ENCODE data around the gene ZNF622.
"Not testable (repeated sequence)": the region's sequence is repeated elsewhere in the genome, so short reads cannot be mapped to it uniquely, and the experiment has no call there.

Gene ZNF622

DNA sequence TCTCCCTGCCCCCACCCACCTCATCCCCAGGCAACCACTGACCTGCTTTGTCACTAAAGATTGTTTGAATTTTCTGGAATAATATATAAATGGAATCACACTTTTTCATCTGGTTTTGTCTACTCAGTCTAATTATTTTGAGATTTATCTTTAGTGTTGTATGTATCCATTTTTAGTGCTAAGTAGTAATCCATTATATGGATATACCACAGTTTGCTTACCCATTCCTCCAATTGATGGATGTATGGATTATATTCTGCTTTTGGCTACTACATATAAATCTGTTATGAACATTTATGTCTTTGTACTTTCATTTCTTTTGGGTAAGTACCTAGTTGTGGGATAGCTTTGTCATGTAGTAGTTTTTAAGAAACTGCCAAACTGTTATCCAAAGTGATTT lies 14.5 kb upstream of the ZNF622 start:
- Histone ChIP-seq H3K9ac (ENCODE audit: low read length) (no peak overlapping the region), H3K36me3 (ENCODE audit: control insufficient read depth, insufficient read depth, low read length) (no peaks in the 10 kb centered on the region), H3K4me3 (ENCODE audit: low read depth, low read length) (no peak overlapping the region), H3K4me1 (ENCODE audit: control insufficient read depth, insufficient read depth, low read length) (no peaks in the 10 kb centered on the region), H3K9me3 (ENCODE audit: control insufficient read depth, insufficient read depth, low read depth, low read length) (no peaks in the 10 kb centered on the region; the same call in 1 of the 2 replicates), H3K27me3 (ENCODE audit: control insufficient read depth, insufficient read depth, low read length) (no peaks in the 10 kb centered on the region), H3K27ac (ENCODE audit: low read depth, low read length) (no peak overlapping the region)

DNA sequence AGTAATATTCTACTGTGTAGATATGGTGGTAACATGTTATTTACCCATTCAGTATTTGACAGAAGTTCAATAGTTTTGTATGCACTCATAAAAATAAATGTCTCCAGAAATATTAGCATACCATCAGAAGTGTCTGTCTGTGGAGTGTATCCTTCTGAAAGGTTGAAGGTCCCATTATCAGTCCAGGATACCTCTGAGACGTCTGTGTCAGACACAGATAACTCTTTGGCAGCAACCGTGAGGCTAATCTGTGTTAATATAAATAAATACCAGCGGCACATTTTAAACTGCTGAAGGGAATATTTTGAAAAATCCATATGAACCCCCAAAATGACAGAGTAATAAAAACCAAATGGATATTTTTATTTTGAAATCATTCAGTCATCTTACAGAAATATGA lies 11.9 kb upstream of the ZNF622 start:
- Histone ChIP-seq H3K9ac (ENCODE audit: low read length) (no peak overlapping the region), H3K4me3 (ENCODE audit: low read depth, low read length) (no peak overlapping the region), H3K36me3 (ENCODE audit: control insufficient read depth, insufficient read depth, low read length) (no peaks in the 10 kb centered on the region), H3K9me3 (ENCODE audit: control insufficient read depth, insufficient read depth, low read depth, low read length) (no peaks in the 10 kb centered on the region; the same call in 1 of the 2 replicates), H3K27ac (ENCODE audit: low read depth, low read length) (no peak overlapping the region), H3K4me1 (ENCODE audit: control insufficient read depth, insufficient read depth, low read length) (no peaks in the 10 kb centered on the region), H3K27me3 (ENCODE audit: control insufficient read depth, insufficient read depth, low read length) (no peaks in the 10 kb centered on the region)

DNA sequence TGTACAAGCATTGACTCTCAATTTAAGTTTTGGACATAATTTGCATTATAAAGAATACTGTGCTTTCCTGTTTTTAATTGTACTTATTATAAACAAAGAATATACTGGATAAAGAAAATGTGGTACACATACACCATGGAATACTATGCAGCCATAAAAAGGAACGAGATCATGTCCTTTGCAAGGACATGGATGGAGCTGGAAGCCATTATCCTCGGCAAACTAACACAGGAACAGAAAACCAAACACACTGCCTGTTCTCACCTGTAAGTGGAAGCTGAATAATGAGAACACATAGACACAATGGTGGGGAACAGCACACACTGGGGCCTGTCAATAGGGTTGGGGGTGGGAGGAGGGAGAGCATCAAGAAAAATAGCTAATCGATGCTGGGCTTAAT lies 10.8 kb upstream of the ZNF622 start:
- not testable (repeated sequence) for H3K9me3 ChIP-seq (ENCODE audit: control insufficient read depth, insufficient read depth, low read depth, low read length); H3K4me1 ChIP-seq (ENCODE audit: control insufficient read depth, insufficient read depth, low read length); H3K9ac ChIP-seq (ENCODE audit: low read length); H3K36me3 ChIP-seq (ENCODE audit: control insufficient read depth, insufficient read depth, low read length); H3K4me3 ChIP-seq (ENCODE audit: low read depth, low read length); H3K27ac ChIP-seq (ENCODE audit: low read depth, low read length); H3K27me3 ChIP-seq (ENCODE audit: control insufficient read depth, insufficient read depth, low read length)

DNA sequence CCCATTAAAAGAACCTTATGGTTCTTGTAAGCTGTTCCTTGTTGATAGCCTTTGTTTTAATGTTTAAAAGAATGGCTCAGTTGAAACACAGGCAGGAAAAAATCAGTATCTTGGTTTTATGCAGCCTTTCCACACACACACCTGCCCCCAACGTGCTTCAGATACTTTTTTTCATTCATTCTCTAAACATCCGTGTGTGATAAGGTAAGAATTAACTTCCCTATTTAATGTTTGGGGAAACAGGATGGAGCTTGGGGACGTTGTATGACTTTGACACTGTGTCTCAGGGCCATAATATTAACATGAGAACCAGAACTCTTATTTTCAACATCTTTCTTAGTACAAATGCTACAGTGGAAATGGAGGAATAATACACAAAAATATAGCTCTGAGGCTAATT lies 5.8 kb upstream of the ZNF622 start:
- Histone ChIP-seq H3K36me3 (ENCODE audit: control insufficient read depth, insufficient read depth, low read length) (no peaks in the 10 kb centered on the region), H3K27ac (ENCODE audit: low read depth, low read length) (no peak overlapping the region)

DNA sequence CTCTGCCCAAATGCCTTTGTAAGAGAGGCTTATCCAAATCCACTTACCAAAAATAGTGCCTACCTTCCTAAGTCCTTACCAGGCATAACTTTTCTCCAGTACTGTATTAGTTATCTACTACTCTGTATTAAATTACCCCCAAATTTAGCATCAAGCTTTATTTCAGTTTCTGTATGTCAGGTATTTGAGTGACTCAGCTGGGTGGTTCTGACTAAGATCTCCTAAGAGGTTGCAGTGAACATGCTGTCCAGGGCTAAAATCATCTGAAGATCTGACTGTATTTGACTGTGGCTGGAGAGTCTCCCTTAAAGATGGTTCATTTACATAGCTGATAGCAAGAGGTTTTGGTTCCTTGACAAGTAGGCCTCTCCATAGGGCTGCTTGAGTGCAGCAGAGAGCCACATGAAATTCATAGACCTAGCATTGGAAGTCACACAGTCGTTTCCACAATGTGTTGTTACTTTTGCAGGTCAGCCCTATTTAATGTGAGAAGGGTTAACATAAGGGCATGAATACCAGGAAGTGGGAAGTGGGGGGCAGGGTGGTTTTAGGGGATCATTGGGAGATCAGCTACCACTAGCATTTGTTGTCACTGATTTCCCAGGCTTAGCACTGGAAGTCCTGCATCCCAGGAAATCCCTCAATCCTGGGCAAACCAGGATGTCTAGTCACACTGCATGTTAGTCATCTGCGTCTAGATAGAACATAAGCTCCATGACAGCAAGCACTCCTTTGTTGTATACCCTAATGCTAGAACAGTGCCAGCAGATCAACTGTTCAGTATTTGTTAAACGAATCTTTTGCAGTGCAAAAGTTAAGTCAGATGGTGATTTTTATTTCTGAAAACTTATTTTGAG lies 2.0 kb upstream of the ZNF622 start:
- Histone ChIP-seq H3K4me3 (ENCODE audit: low read depth, low read length) (peak overlapping the region; percentile 92; the same call in 1 of the 2 replicates), H3K9ac (ENCODE audit: low read length) (no peak overlapping the region), H3K27me3 (ENCODE audit: control insufficient read depth, insufficient read depth, low read length) (no peaks in the 10 kb centered on the region), H3K4me1 (ENCODE audit: control insufficient read depth, insufficient read depth, low read length) (peaks cover 11% of the 10 kb centered on the region), H3K27ac (ENCODE audit: low read depth, low read length) (no peak overlapping the region), H3K9me3 (ENCODE audit: control insufficient read depth, insufficient read depth, low read depth, low read length) (no peaks in the 10 kb centered on the region), H3K36me3 (ENCODE audit: control insufficient read depth, insufficient read depth, low read length) (peaks cover 9% of the 10 kb centered on the region)

More for the DNA sequence above, 5.8 kb upstream of the ZNF622 start:
- Histone ChIP-seq H3K27me3 (ENCODE audit: control insufficient read depth, insufficient read depth, low read length) (no peaks in the 10 kb centered on the region), H3K4me3 (ENCODE audit: low read depth, low read length) (no peak overlapping the region), H3K9ac (ENCODE audit: low read length) (no peak overlapping the region), H3K4me1 (ENCODE audit: control insufficient read depth, insufficient read depth, low read length) (peaks cover 5% of the 10 kb centered on the region; the same call in 1 of the 2 replicates), H3K9me3 (ENCODE audit: control insufficient read depth, insufficient read depth, low read depth, low read length) (no peaks in the 10 kb centered on the region)

DNA sequence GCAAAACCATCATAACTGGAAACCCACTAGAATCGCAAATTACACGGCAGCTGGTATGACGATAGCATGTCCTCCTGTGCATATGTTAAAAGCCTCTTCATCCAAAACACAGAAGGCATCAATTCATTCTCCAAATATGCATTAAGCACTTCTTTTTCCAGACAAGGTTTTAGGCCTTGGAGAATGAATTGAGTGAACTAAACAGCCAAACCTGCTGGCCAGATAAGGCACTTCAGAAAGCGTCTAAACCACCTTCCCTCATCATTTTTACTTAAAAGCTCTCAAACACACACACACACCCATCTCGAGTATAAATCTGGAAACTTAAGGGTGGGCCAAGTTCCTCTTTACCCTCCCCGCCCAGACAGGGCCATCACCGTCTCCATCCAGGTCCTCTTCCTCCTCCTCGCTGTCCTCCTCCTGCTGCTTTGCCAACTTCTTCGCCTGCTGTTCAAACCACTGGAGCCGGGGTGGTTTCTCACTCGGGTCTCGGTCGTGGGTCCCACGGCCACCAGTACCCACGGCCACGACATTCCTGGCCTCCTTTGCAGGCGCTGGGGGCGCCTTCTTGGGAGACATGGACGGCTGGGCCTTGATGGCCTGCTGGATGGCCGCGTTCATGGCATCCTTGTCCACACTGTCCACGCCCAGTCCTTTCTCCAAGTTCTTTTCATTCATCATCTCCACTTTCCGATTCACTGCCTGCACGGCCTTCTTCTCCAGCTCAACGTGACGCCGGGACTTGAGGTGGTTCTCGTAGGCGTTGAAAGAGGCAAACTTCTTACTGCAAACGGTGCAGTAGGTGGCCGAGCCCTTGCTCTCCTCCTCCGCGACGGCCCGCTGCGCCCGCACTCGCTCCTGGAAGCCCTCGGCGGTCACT lies 696 bp downstream of the ZNF622 start:
- peak overlapping the region; percentile 89 for H3K9ac ChIP-seq (ENCODE audit: low read length)
- H3K27ac ChIP-seq (ENCODE audit: low read depth, low read length) = no peak overlapping the region
- H3K4me1 ChIP-seq (ENCODE audit: control insufficient read depth, insufficient read depth, low read length) = peaks cover 11% of the 10 kb centered on the region
- peaks cover 36% of the 10 kb centered on the region for H3K36me3 ChIP-seq (ENCODE audit: control insufficient read depth, insufficient read depth, low read length)
- peak overlapping the region; percentile 92 for H3K4me3 ChIP-seq (ENCODE audit: low read depth, low read length)
- H3K27me3 ChIP-seq (ENCODE audit: control insufficient read depth, insufficient read depth, low read length) = no peaks in the 10 kb centered on the region
- H3K9me3 ChIP-seq (ENCODE audit: control insufficient read depth, insufficient read depth, low read depth, low read length) = no peaks in the 10 kb centered on the region

DNA sequence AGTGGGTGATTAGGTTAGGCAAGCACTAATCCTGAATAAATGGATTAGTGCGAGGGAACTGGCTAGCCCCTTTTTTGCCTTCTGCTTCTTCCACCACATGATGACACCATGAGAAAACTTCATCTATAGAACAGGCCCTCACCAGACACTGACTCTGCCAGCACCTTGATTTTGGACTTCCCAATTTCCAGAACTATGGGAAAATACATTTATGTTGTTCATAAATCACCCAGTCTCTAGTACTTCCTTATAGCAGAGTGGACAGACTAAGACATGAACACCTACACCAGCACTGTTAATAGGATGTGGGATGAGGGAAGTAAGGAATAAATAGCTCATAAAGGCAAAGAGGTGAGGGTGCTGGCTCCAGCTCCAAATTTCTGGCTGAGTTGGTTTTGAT lies 1.4 kb downstream of the ZNF622 start:
- H3K4me3 ChIP-seq (ENCODE audit: low read depth, low read length) = peak overlapping the region; percentile 92
- H3K9me3 ChIP-seq (ENCODE audit: control insufficient read depth, insufficient read depth, low read depth, low read length) = no peaks in the 10 kb centered on the region
- H3K36me3 ChIP-seq (ENCODE audit: control insufficient read depth, insufficient read depth, low read length) = peaks cover 43% of the 10 kb centered on the region
- H3K27me3 ChIP-seq (ENCODE audit: control insufficient read depth, insufficient read depth, low read length) = no peaks in the 10 kb centered on the region
- H3K27ac ChIP-seq (ENCODE audit: low read depth, low read length) = no peak overlapping the region
- peaks cover 11% of the 10 kb centered on the region for H3K4me1 ChIP-seq (ENCODE audit: control insufficient read depth, insufficient read depth, low read length)
- peak overlapping the region; percentile 89 for H3K9ac ChIP-seq (ENCODE audit: low read length)

DNA sequence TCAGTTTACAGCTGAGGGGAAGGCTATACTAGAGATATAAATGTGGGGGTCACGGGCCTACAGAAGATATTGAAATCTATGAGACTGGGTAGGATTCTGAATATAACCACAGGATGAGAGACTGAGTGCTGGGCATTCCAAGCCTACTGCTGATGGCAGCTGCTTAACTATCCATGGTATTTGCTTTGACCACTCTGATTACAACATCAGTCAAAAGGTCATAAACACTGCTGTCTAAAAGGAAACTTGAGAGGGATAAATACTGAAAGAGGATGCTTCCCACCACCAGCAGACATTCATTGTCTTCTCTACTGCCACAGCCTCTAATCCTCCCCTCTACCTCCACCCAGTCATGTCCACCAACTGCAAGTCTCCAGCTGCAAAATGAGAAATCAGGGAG lies 3.8 kb downstream of the ZNF622 start:
- Histone ChIP-seq H3K9ac (ENCODE audit: low read length) (no peak overlapping the region), H3K27ac (ENCODE audit: low read depth, low read length) (no peak overlapping the region), H3K36me3 (ENCODE audit: control insufficient read depth, insufficient read depth, low read length) (peaks cover 64% of the 10 kb centered on the region)

DNA sequence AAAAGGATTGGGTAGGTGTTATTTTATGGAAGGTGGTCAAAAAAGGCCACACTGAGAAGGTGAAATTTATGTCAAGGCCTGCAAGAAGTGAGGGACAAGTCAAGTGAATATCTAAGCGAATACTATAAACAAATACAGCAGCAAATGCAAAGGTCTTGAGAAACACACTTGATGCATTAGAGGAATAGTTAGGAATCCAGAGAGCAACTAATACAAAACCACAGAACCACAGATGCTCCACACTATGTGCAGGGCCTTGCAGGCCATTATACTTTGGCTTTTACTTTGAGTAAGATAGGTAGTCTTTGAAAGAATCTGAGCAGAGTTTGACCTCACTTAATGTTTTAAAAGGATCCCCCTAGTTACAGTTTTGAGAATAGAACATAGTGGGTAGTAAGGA lies 4.6 kb downstream of the ZNF622 start:
- Histone ChIP-seq H3K4me1 (ENCODE audit: control insufficient read depth, insufficient read depth, low read length) (peaks cover 8% of the 10 kb centered on the region), H3K9me3 (ENCODE audit: control insufficient read depth, insufficient read depth, low read depth, low read length) (no peaks in the 10 kb centered on the region), H3K4me3 (ENCODE audit: low read depth, low read length) (no peak overlapping the region), H3K9ac (ENCODE audit: low read length) (no peak overlapping the region), H3K36me3 (ENCODE audit: control insufficient read depth, insufficient read depth, low read length) (peaks cover 64% of the 10 kb centered on the region), H3K27me3 (ENCODE audit: control insufficient read depth, insufficient read depth, low read length) (no peaks in the 10 kb centered on the region), H3K27ac (ENCODE audit: low read depth, low read length) (no peak overlapping the region)

More for the DNA sequence above, 3.8 kb downstream of the ZNF622 start:
- Histone ChIP-seq H3K4me1 (ENCODE audit: control insufficient read depth, insufficient read depth, low read length) (peaks cover 6% of the 10 kb centered on the region), H3K4me3 (ENCODE audit: low read depth, low read length) (no peak overlapping the region), H3K9me3 (ENCODE audit: control insufficient read depth, insufficient read depth, low read depth, low read length) (no peaks in the 10 kb centered on the region), H3K27me3 (ENCODE audit: control insufficient read depth, insufficient read depth, low read length) (no peaks in the 10 kb centered on the region)

DNA sequence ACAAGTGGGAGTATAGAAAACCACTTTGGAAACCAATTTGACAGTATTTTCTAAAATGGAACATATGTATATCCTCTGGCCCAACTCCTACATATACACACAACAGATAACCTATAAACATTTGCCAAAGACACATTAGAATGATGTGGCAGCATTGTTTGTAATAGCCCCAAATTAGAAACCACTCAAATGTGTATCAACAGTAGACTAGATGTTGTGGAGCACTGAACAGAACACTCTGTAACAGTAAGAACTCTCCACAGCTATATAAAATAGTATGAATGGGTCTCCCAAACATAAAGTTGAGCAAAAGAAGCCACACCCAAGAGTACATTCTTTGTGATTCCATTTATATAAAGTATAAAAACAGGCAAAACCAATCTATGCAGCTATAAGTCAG lies 6.1 kb downstream of the ZNF622 start:
- no peak overlapping the region for H3K9ac ChIP-seq (ENCODE audit: low read length)
- no peak overlapping the region for H3K4me3 ChIP-seq (ENCODE audit: low read depth, low read length)
- H3K27ac ChIP-seq (ENCODE audit: low read depth, low read length) = no peak overlapping the region
- no peaks in the 10 kb centered on the region for H3K27me3 ChIP-seq (ENCODE audit: control insufficient read depth, insufficient read depth, low read length)
- H3K9me3 ChIP-seq (ENCODE audit: control insufficient read depth, insufficient read depth, low read depth, low read length) = no peaks in the 10 kb centered on the region
- peaks cover 10% of the 10 kb centered on the region for H3K4me1 ChIP-seq (ENCODE audit: control insufficient read depth, insufficient read depth, low read length)
- H3K36me3 ChIP-seq (ENCODE audit: control insufficient read depth, insufficient read depth, low read length) = peaks cover 73% of the 10 kb centered on the region

DNA sequence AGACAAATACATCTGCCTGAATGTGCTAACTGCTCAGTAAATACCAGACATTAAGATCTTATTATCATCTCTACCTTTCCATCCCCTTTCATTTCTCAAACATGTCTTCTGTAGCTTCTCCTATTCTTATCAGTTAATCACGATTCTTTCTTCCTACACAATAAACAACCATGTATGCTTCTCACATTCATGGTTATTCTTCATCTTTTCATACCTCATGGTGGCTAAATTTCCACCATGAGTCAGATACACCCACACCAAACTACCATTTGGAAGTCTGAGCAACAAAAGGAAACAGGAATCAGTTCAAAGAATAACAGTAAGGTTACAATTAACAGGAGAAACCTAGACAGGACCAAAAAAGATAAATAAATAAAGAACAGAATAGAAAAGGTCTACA lies 7.7 kb downstream of the ZNF622 start:
- H3K4me3 ChIP-seq (ENCODE audit: low read depth, low read length) = no peak overlapping the region
- H3K36me3 ChIP-seq (ENCODE audit: control insufficient read depth, insufficient read depth, low read length) = peaks cover 70% of the 10 kb centered on the region
- no peaks in the 10 kb centered on the region for H3K27me3 ChIP-seq (ENCODE audit: control insufficient read depth, insufficient read depth, low read length)
- H3K4me1 ChIP-seq (ENCODE audit: control insufficient read depth, insufficient read depth, low read length) = peaks cover 6% of the 10 kb centered on the region; the same call in 1 of the 2 replicates
- no peaks in the 10 kb centered on the region for H3K9me3 ChIP-seq (ENCODE audit: control insufficient read depth, insufficient read depth, low read depth, low read length)
- H3K9ac ChIP-seq (ENCODE audit: low read length) = no peak overlapping the region
- H3K27ac ChIP-seq (ENCODE audit: low read depth, low read length) = no peak overlapping the region
